Activated CD8-positive, alpha-beta T cell treated with anti-CD3 and anti-CD28 coated beads for 36 hours (primary cell): ENCODE data around the gene UCN. TPM values are rescaled to one million over a fixed set of nuclear protein-coding genes. Genes with fewer than 3 reads are reported as not detected.

Experiments used
- ATAC-seq: fragments of 200-7000 bp; cut with Tn5 transposase; one replicate; pipeline ENCODE4 v1.10.0; 2021; ENCODE audit warnings: mild to moderate bottlenecking, moderate library complexity
- CTCF ChIA-PET: fragments of 350-600 bp; sonication (Branson Sonifier 250); formaldehyde crosslinking; loops from one replicate; lab custom pipeline; 2021; ENCODE audit warnings: antibody characterized with exemption; lab: Charles Lee
- POLR2A ChIA-PET: fragments of 350-600 bp; sonication (Branson Sonifier 250); formaldehyde crosslinking; loops from one replicate; lab custom pipeline; 2021; ENCODE audit warnings: antibody characterized with exemption; lab: Charles Lee
- DNase-seq: peaks from one replicate; pipeline ENCODE4 v3.0.0-alpha.2; 2020
- H3K27ac Mint-ChIP-seq: one replicate; pipeline ENCODE4 v1.8.0; 2021; ENCODE audit warnings: mild to moderate bottlenecking, mixed read lengths
- H3K27me3 Mint-ChIP-seq: one replicate; pipeline ENCODE4 v1.8.0; 2021; ENCODE audit warnings: mixed read lengths
- H3K36me3 Mint-ChIP-seq: one replicate; pipeline ENCODE4 v1.8.0; 2021; ENCODE audit warnings: low read depth, mixed read lengths
- H3K4me1 Mint-ChIP-seq: one replicate; pipeline ENCODE4 v1.8.0; 2021; ENCODE audit warnings: low read depth, mixed read lengths
- H3K4me3 Mint-ChIP-seq: one replicate; pipeline ENCODE4 v1.8.0; 2021; ENCODE audit warnings: mild to moderate bottlenecking, moderate library complexity, mixed read lengths
- H3K9me3 Mint-ChIP-seq: one replicate; pipeline ENCODE4 v1.8.0; 2021; ENCODE audit warnings: mixed read lengths
- intact Hi-C: fragments of 100-400 bp; cut with micrococcal nuclease; formaldehyde crosslinking; loops from one replicate; pipeline ENCODE4 v1.10.0; 2022
- total RNA-seq, 2 experiments: library from RNA; stranded (reverse); gene quantifications; one replicate each; pipeline ENCODE4 v1.2.3, GENCODE V29; 2021
- TF ChIP-seq, protein P1 (sequence below): fragments of 200-600 bp; IDR thresholded peaks from one replicate; pipeline ENCODE4 v1.8.0; 2022; ENCODE audit warnings: antibody characterized with exemption, mild to moderate bottlenecking

The UCN gene, protein sequence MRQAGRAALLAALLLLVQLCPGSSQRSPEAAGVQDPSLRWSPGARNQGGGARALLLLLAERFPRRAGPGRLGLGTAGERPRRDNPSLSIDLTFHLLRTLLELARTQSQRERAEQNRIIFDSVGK
- 1 to 10 TPM; 2.5 to 2.7 TPM for total RNA-seq

DNA sequence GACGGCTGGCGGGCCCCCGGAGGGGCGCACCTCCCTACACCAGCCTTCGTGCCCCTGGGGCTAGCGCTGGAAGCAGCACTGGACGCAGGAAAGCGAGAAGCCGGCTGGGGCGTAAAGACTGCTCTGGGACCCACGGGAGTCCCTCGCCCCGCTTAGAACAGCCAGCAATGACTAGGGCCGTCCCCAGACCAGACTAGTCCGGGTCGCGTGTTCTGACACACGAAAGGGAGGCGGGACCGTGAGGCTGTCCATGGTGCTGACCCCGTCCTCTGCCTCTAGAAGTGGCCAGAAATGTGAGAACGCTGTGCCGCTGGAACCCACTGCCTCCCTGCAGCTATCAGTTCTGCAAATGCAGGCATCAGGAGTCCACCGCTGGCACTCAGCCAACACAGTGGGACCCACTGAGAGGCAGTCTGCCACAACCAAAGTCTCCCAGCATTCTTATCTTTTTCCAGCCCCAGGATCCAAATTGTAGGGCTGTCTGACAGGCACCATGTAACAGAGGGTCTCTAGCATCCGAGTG is at the start of gene UCN:
TSS of gene UCN (minus strand) at position 87 of the 523 bp plus-strand sequence. CDS start 550 bp downstream, outside the sequence.
- H3K27me3 Mint-ChIP-seq, result peaks cover 16% of the 10 kb centered on the region
- ChIA-PET POLR2A (interaction anchor here (1.1 kb wide), 1 partner anchor 15 kb away, joined by 3 read pairs; no protein-coding TSS in a partner anchor), CTCF (no interaction called here)
- intact Hi-C loops, result no loop called here
- peak within 1 kb of the TSS; percentile 24 for H3K4me3 Mint-ChIP-seq
- H3K36me3 Mint-ChIP-seq, result peaks cover 26% of the 10 kb centered on the region
- H3K27ac Mint-ChIP-seq, result no peak within 1 kb of the TSS
- H3K4me1 Mint-ChIP-seq, result no peaks in the 10 kb centered on the region
- H3K9me3 Mint-ChIP-seq, result no peaks in the 10 kb centered on the region
- DNase-seq (peak; percentile 11), ATAC-seq (no peak)
- TF ChIP-seq, protein P1, sequence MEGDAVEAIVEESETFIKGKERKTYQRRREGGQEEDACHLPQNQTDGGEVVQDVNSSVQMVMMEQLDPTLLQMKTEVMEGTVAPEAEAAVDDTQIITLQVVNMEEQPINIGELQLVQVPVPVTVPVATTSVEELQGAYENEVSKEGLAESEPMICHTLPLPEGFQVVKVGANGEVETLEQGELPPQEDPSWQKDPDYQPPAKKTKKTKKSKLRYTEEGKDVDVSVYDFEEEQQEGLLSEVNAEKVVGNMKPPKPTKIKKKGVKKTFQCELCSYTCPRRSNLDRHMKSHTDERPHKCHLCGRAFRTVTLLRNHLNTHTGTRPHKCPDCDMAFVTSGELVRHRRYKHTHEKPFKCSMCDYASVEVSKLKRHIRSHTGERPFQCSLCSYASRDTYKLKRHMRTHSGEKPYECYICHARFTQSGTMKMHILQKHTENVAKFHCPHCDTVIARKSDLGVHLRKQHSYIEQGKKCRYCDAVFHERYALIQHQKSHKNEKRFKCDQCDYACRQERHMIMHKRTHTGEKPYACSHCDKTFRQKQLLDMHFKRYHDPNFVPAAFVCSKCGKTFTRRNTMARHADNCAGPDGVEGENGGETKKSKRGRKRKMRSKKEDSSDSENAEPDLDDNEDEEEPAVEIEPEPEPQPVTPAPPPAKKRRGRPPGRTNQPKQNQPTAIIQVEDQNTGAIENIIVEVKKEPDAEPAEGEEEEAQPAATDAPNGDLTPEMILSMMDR, result no peak

DNA sequence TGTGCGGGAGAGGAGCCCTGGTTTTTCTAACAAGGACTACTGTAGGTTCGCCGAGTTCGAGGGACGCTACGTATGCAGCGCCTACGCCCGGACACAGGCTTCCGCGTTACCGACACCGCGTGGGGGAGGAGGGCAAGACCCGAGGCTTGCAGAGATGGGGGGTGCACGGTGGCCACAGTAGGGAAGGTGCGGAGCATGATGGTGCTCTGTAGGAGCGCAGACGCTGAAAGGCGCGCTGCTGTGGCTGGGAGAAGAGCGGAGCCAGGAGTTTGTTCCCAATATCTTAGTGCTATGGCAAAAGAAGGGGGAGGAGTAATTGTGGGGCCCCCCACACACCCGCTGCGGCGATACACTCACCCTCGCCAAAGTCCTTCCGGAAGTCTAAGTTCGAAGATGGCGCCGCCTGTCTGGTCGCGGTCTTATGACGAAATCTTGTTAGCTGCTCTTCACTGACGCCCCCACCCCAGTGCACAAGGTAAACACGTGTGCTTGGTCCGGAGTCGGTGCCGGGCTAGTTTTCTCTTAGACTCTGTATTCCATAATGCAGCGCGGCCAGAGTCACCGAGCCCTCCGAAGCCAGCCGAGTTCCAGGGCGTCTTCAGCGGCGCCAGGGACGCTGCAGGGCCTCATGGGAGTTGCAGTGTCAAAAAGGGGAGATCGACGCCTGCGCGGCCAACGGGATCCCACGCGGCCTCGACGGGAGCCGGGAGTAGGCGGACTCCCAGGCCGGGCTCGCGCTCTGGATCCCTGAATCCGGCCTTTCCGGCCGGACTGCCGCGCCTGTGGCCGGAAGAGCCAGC is 48.3 kb upstream of the UCN start, which contains the start of gene GTF3C2:
TSS of gene GTF3C2 (minus strand) at position 383 of the 800 bp plus-strand sequence. CDS start 13,210 bp downstream, outside the sequence.
- H3K4me1 Mint-ChIP-seq, result peaks cover 48% of the 10 kb centered on the region
- CTCF ChIA-PET, result interaction anchor here (1.0 to 2.8 kb wide), 4 partner anchors 12 to 327 kb away, joined by 3 to 15 read pairs (median 4); partner anchors contain the start of genes EIF2B4 and SNX17

DNA sequence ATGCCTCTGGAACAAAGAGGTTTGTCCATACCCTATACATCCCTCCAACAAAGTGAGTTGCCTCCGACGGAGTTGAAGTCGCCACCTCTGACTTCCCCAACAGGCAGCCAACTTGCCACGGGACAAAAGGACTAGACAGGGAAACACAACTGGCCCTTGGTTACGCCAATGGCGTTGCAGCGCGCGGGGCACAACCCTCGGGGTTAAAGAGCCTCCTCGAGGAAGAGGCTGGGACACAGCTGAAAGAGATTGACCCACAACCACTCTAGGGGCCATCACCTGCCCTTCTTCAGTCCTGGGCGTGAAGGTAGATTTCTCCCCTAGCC is 47.8 kb upstream of the UCN start:
- ATAC-seq (peak; percentile 36), DNase-seq (no peak)
- ChIA-PET POLR2A (interaction anchor here (0.7 to 2.9 kb wide), 12 partner anchors 9 to 143 kb away, joined by 3 to 84 read pairs (median 4); partner anchors contain the start of genes EIF2B4, MPV17, NRBP1 and PPM1G), CTCF (interaction anchor here (1.5 to 2.8 kb wide), 3 partner anchors 13 to 327 kb away, joined by 3 to 15 read pairs (median 4); partner anchors contain the start of genes EIF2B4 and SNX17)
- Mint-ChIP-seq H3K27ac (peak overlapping the region; percentile 99), H3K9me3 (no peaks in the 10 kb centered on the region), H3K27me3 (no peaks in the 10 kb centered on the region), H3K36me3 (peaks cover 18% of the 10 kb centered on the region), H3K4me1 (peaks cover 49% of the 10 kb centered on the region), H3K4me3 (peak overlapping the region; percentile 94)
- intact Hi-C loops, result loop anchor here (2.0 to 5.0 kb wide), 2 partner anchors 15 to 34 kb away; partner anchors contain the start of genes EIF2B4, MPV17 and SNX17
- TF ChIP-seq, protein P1, result no peak

More for the DNA sequence above, 48.3 kb upstream of the UCN start, which contains the start of gene GTF3C2:
- H3K9me3 Mint-ChIP-seq, result no peaks in the 10 kb centered on the region
- TF ChIP-seq, protein P1, result no peak
- POLR2A ChIA-PET, result interaction anchor here (0.7 to 2.9 kb wide), 13 partner anchors 9 to 285 kb away, joined by 3 to 84 read pairs (median 4); partner anchors contain the start of genes EIF2B4, MPV17, NRBP1 and PPM1G
- H3K27me3 Mint-ChIP-seq, result no peaks in the 10 kb centered on the region
- intact Hi-C loops, result loop anchor here (2.0 to 5.0 kb wide), 2 partner anchors 14 to 34 kb away; partner anchors contain the start of genes EIF2B4, MPV17 and SNX17
- H3K4me3 Mint-ChIP-seq, result peak within 1 kb of the TSS; percentile 94
- peak; percentile 79 for ATAC-seq
- peak; percentile 98 for DNase-seq
- peak within 1 kb of the TSS; percentile 99 for H3K27ac Mint-ChIP-seq
- peaks cover 20% of the 10 kb centered on the region for H3K36me3 Mint-ChIP-seq

DNA sequence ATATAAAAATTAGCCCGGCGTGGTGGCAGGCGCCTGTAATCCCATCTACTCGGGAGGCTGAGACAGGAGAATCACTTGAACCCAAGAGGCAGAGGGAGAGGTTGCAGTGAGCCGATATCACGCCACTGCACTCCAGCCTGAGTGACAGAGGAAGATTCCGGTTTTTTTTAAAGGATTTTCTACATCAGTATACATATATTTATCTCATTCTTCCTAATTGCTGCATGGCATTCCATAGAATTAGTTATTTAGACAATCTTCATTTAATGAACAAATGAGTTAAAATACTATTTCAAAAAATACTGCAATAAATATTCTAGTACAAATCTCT is 46.3 kb upstream of the UCN start:
- Mint-ChIP-seq H3K4me1 (peaks cover 57% of the 10 kb centered on the region), H3K27me3 (no peaks in the 10 kb centered on the region), H3K4me3 (peak overlapping the region; percentile 94), H3K36me3 (peaks cover 18% of the 10 kb centered on the region), H3K27ac (no peak overlapping the region), H3K9me3 (no peaks in the 10 kb centered on the region)
- no peak for DNase-seq
- intact Hi-C loops, result no loop called here
- TF ChIP-seq, protein P1, result no peak
- ChIA-PET POLR2A (interaction anchor here (0.7 kb wide), 1 partner anchor 303 kb away, joined by 3 read pairs; the partner anchor contains the start of gene AGBL5), CTCF (interaction anchor here (1.2 to 3.4 kb wide), 2 partner anchors 15 to 51 kb away, joined by 3 to 19 read pairs; no protein-coding TSS in a partner anchor)
- no peak for ATAC-seq
